ENCODE data around the gene CDH26. TPM values are rescaled to one million over a fixed set of nuclear protein-coding genes. Genes with fewer than 3 reads are reported as not detected.

Gene CDH26
- total RNA-seq, 2 experiments from 2014 or later: 0.52 to 0.66 TPM

DNA sequence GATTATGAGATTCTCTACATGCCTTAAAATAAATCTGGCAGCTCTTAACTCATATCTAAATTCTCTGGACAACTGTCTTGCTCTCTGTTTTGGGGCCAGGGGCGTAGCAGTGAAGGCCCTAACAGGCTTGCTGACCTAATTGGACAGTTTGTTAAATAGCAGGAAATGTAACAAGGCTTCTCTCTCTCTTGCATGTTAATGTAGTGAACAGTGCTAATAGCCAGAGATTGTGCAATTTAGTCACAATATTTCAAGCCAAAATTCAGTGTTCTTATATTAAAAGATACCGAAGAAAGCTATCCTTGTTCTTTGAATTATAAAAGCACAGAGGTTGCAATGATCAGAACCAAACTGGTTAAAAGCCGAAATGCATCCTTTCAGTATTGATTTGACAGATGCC is 21.1 kb upstream of the CDH26 start:
- H3K27me3 Mint-ChIP-seq: no peaks in the 10 kb centered on the region
- H3K4me3 Mint-ChIP-seq: no peak overlapping the region
- no peak overlapping the region for H3K27ac Mint-ChIP-seq
- peaks cover 1% of the 10 kb centered on the region for H3K9me3 Mint-ChIP-seq
- DNase-seq: no peak
- peaks cover 37% of the 10 kb centered on the region for H3K4me1 Mint-ChIP-seq
- H3K36me3 Mint-ChIP-seq: peaks cover 14% of the 10 kb centered on the region

DNA sequence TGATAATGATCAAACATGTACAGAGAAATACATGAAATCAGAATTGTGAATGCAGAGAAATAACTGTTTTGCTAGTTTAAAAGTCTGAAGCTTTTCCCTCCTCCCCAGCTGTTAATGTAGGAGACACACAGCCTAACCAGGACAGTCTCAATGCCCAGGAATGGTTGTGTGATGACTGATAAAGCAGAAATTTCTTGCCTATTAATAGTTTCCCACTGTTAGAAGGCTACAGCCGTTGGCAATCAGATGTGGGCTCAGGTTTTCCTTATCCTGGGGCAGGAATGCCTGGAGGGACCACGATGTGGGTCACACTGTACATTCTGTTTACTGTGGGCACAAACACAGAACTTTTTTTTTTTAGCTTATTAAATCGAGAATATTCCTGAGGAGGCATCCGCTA is 20.0 kb upstream of the CDH26 start:
- Mint-ChIP-seq H3K4me3 (peak overlapping the region; percentile 75), H3K27me3 (no peaks in the 10 kb centered on the region), H3K36me3 (peaks cover 14% of the 10 kb centered on the region), H3K27ac (peak overlapping the region; percentile 38), H3K9me3 (peaks cover 1% of the 10 kb centered on the region), H3K4me1 (peaks cover 39% of the 10 kb centered on the region)
- no peak for DNase-seq

DNA sequence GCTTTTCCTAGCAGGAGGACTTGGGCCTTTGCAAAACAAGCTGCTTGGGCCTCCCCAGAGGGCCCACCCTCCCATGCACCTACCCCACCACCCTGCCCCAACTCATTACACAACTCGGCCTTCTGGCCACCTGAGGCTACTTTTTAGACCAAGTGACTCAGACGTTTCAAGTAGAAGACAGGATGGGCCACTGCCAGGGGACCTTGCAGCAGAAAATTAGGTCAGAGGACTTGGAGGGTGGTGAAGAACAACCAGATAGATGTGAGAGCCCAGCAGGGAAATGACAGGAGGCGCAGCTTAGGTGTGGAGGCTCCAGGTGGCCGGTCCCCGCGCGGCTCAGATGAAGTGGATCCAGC is 19.5 kb upstream of the CDH26 start:
- H3K27ac Mint-ChIP-seq: peak overlapping the region; percentile 68
- H3K27me3 Mint-ChIP-seq: no peaks in the 10 kb centered on the region
- H3K36me3 Mint-ChIP-seq: peaks cover 14% of the 10 kb centered on the region
- peak overlapping the region; percentile 75 for H3K4me3 Mint-ChIP-seq
- no peak for DNase-seq
- H3K4me1 Mint-ChIP-seq: peaks cover 39% of the 10 kb centered on the region
- H3K9me3 Mint-ChIP-seq: peaks cover 1% of the 10 kb centered on the region

DNA sequence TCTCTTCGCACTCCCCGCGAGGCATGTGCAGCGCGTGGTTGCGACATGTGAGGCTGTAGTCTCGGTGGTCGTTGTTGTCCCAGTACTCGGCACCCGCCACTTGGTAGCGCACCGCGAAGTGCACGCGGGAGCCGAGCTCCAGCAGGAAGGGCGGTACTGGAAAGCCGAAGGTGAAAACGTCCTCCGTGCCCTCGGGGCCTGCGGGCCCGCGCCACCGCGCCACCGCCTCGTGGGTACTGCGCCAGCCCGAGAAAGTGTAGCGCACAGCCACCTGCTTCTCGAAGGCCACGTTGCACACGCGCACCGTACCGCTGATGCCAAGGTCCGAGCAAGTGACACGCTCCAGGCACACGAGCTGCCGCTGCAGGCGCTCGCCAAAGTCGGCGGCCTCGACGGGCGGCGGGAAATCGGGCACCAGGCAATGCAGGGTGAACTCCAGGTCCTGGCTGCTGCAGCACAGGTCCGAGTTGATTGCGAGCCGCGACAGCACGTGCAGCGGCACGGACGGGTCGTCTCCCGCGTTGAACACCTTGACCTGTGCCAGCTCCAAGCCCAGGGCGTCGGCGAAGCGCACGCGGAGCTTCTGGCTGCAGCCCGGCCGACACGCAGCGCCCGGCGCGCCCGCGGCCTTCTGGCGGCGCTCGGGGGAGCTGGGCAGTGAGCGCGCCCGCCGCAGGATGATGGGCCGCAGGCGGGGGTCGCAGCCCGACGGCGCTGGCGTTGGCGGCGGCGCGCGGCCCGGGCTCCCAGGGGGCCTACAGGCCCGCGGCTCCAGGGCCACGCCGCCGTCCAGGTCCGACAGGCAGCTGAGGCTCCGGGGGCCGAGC is 19.0 kb upstream of the CDH26 start:
- peaks cover 16% of the 10 kb centered on the region for H3K36me3 Mint-ChIP-seq
- DNase-seq: peak; percentile 15
- H3K4me3 Mint-ChIP-seq: peak overlapping the region; percentile 92
- H3K27me3 Mint-ChIP-seq: no peaks in the 10 kb centered on the region
- no peak overlapping the region for H3K27ac Mint-ChIP-seq
- peaks cover 37% of the 10 kb centered on the region for H3K4me1 Mint-ChIP-seq
- peaks cover 1% of the 10 kb centered on the region for H3K9me3 Mint-ChIP-seq

DNA sequence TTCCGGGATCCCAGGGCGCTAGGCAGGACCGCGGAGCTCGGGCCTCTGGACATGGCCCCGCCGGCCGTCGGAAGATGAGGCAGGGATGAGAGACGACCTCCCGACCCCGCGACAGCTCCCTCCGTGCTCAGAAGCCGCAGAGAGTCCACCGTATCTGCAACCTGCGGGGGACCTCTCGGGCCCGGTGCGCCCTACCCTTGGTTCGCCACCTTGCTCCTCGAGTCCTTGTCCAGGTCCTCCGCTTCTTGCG is 18.4 kb upstream of the CDH26 start:
- peak; percentile 19 for DNase-seq
- peaks cover 22% of the 10 kb centered on the region for H3K36me3 Mint-ChIP-seq
- no peaks in the 10 kb centered on the region for H3K27me3 Mint-ChIP-seq
- H3K9me3 Mint-ChIP-seq: peaks cover 1% of the 10 kb centered on the region
- peaks cover 39% of the 10 kb centered on the region for H3K4me1 Mint-ChIP-seq
- H3K27ac Mint-ChIP-seq: peak overlapping the region; percentile 62
- peak overlapping the region; percentile 92 for H3K4me3 Mint-ChIP-seq

- peak within 1 kb of the TSS; percentile 92 for H3K4me3 Mint-ChIP-seq
- peaks cover 22% of the 10 kb centered on the region for H3K36me3 Mint-ChIP-seq
- DNase-seq: peak; percentile 93
- no peaks in the 10 kb centered on the region for H3K27me3 Mint-ChIP-seq
- H3K9me3 Mint-ChIP-seq: peaks cover 1% of the 10 kb centered on the region
- H3K4me1 Mint-ChIP-seq: peaks cover 42% of the 10 kb centered on the region
- H3K27ac Mint-ChIP-seq: peak within 1 kb of the TSS; percentile 97
Measured at GRCh38 chr20:59940129-59940955, 17.9 kb upstream of the CDH26 start, which contains the start of the genes FAM217B and PPP1R3D. Gene FAM217B (plus strand): TSS chr20:59940389. CDS start chr20:59943944, 3,555 bp downstream. Gene PPP1R3D (minus strand): TSS chr20:59940305. CDS start chr20:59939931, 374 bp downstream.

DNA sequence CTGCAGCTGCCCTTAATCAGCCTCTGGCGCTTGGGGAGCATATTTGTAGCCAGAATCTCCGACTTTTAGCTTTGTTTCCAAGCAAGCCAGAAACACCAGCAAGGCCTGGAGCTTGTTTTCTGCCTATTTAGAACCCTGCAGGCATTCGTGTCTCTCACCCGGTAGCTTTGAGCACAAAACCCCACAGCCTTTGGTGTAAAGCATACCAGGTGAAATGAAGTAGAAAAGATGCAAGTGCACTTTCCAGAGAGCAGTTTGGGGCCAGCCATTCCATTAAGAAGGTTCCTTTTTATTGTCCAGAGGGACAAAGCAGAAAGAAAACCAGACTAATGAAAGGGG is 17.3 kb upstream of the CDH26 start:
- Mint-ChIP-seq H3K27me3 (no peaks in the 10 kb centered on the region), H3K27ac (peak overlapping the region; percentile 97), H3K9me3 (peaks cover 1% of the 10 kb centered on the region), H3K36me3 (peaks cover 25% of the 10 kb centered on the region), H3K4me1 (peaks cover 44% of the 10 kb centered on the region), H3K4me3 (peak overlapping the region; percentile 92)
- DNase-seq: no peak

DNA sequence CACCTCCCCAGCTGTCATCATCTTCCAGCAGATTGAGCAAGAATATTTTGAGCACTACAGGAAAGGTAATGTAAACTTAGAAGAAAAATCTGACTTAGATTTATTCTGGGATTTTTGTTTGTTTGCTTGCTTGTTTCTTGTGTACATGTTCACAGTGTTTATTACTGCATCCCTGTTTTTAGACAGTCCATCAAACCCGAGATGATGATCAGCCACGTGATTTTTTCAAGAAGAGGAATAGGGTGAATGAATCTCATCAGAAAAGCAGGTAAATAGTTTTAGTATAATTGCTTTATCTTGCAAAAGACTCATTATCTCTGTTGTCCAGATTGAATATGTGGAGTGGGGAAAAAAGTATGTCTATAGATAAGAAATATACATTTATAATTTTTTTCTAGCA is 16.0 kb upstream of the CDH26 start:
- Mint-ChIP-seq H3K4me3 (no peak overlapping the region), H3K27me3 (no peaks in the 10 kb centered on the region), H3K4me1 (peaks cover 45% of the 10 kb centered on the region), H3K36me3 (peaks cover 24% of the 10 kb centered on the region), H3K9me3 (peaks cover 1% of the 10 kb centered on the region), H3K27ac (no peak overlapping the region)
- no peak for DNase-seq

DNA sequence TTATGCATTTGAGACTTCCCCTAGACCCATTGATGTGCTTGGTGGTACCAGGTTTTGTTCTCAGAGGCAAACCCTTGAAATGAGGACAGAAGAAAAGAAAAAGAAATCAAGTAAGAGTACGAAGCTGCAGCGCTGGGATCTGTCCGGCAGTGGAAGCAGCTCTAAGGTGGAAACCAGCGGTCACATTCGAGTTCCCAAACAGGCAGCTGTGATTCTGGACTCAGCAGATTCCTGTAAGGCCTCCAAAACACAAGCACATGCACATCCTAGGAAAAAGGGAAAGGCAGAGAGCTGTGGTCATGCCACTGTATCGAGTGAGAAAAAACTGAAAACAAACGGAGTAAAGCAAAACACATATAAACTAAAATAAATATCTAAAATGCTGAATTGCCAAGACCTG is 13.5 kb upstream of the CDH26 start:
- Mint-ChIP-seq H3K4me3 (no peak overlapping the region), H3K9me3 (no peaks in the 10 kb centered on the region), H3K27me3 (no peaks in the 10 kb centered on the region), H3K27ac (no peak overlapping the region), H3K4me1 (peaks cover 44% of the 10 kb centered on the region), H3K36me3 (peaks cover 16% of the 10 kb centered on the region)
- DNase-seq: no peak

GRCh38 chr20:59945175-59945574 is 13.0 kb upstream of the CDH26 start:
- no peak for DNase-seq
- no peaks in the 10 kb centered on the region for H3K27me3 Mint-ChIP-seq
- no peak overlapping the region for H3K4me3 Mint-ChIP-seq
- peaks cover 44% of the 10 kb centered on the region for H3K4me1 Mint-ChIP-seq
- H3K9me3 Mint-ChIP-seq: no peaks in the 10 kb centered on the region
- peaks cover 16% of the 10 kb centered on the region for H3K36me3 Mint-ChIP-seq
- no peak overlapping the region for H3K27ac Mint-ChIP-seq

DNA sequence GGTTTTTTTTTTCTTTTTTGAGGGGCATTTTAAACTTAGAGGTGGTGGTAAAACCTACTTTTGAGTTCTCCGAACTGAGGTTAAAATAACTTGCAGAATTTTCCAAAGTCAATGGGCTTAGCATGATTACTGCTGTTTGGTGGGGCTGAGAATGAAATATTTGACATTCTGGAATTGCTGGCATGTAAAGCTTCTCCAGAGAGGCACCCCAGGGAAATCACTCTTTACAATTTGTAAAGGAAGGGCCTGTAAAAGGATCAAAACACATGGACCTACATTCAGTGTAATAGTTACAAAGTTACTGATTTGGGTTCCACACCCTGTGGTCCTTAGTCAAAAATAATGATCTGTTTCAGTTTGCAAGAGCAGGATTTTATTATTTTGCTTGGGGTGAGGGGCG is 12.5 kb upstream of the CDH26 start:
- H3K4me1 Mint-ChIP-seq: peaks cover 44% of the 10 kb centered on the region
- no peak overlapping the region for H3K4me3 Mint-ChIP-seq
- no peak overlapping the region for H3K27ac Mint-ChIP-seq
- peaks cover 16% of the 10 kb centered on the region for H3K36me3 Mint-ChIP-seq
- no peak for DNase-seq
- no peaks in the 10 kb centered on the region for H3K27me3 Mint-ChIP-seq
- H3K9me3 Mint-ChIP-seq: no peaks in the 10 kb centered on the region

DNA sequence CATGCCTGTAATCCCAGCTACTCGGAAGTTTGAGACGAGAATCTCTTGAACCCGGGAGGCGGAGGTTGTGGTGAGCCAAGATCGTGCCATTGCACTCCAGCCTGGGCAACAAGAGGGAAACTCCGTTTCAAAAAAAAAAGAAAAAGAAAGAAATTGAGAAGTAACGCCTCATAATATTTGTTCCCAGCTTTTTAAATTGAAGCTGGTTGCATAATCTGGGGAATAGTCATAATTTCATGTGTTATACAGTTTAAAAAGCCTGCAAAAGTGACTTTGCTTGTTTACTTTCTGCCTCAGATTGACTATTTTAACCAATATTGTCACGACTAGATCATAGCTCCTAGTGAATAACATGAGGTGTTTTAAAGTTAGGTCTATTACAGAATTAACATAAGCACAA is 10.8 kb upstream of the CDH26 start:
- Mint-ChIP-seq H3K27me3 (no peaks in the 10 kb centered on the region), H3K27ac (no peak overlapping the region), H3K4me3 (no peak overlapping the region), H3K9me3 (no peaks in the 10 kb centered on the region), H3K36me3 (peaks cover 11% of the 10 kb centered on the region), H3K4me1 (peaks cover 30% of the 10 kb centered on the region)
- DNase-seq: no peak

DNA sequence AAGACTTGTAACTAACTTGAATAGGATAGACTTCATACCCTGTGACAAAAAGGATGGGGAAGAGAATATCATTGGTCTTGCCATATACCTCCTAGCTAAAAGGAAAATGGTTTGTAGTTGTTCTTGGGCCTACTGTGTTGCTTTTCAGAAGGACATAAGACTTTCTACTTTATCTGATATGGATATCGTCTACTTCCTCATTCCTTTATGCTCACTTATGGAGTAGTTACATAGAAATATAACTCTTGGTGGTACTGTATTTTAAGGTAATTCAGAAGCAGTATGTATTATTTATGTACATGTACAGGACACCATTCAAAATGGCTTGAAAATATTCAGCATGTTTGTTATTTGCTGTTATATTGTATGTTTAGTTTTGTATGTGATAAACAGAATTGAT is 10.0 kb upstream of the CDH26 start:
- H3K9me3 Mint-ChIP-seq: no peaks in the 10 kb centered on the region
- peaks cover 30% of the 10 kb centered on the region for H3K4me1 Mint-ChIP-seq
- no peaks in the 10 kb centered on the region for H3K27me3 Mint-ChIP-seq
- no peak for DNase-seq
- no peak overlapping the region for H3K4me3 Mint-ChIP-seq
- H3K36me3 Mint-ChIP-seq: peaks cover 11% of the 10 kb centered on the region
- H3K27ac Mint-ChIP-seq: no peak overlapping the region

DNA sequence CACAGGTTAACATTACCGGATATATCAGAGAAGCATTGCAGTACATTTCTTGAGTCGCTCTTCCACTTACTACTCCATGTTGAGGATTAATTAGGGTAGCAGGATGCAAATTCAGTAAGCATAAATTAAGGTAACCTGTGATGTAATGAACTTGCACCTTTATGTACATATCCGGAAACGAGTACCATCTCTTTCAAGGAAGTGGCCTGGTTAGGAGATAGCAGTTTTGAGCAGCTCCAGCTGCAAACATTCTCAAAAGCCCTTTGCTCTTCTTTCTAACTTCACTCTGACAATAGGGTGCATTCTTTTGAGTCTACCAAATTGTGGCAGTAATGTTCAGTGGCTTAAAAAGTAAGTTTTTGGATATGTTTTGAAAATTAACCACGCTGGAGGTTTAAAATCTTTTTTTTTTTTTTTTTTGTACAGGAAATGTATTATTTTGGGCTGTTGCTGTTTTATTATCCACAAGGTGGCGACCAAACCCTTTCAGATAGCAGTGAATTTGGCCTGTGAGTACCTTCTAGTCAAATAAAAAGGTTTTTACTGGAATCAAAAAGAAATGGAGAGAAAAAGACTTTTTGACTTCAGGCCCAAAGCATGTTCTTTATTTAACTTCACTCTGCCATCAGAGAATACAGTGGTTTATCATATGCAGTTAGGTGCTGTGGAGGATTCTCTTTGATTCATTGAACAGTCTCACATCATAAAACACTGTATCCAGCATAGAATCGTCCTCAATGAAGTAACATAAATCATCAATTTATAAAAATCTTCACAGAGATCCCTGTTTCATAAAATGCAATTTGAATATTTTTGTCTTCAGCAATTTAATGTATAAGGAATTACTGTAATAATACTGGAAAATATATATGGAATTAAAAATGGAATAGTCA is 9.1 kb upstream of the CDH26 start:
- Mint-ChIP-seq H3K4me3 (peak overlapping the region; percentile 63), H3K36me3 (peaks cover 11% of the 10 kb centered on the region), H3K27ac (peak overlapping the region; percentile 92), H3K27me3 (no peaks in the 10 kb centered on the region), H3K4me1 (peaks cover 30% of the 10 kb centered on the region), H3K9me3 (no peaks in the 10 kb centered on the region)
- no peak for DNase-seq

DNA sequence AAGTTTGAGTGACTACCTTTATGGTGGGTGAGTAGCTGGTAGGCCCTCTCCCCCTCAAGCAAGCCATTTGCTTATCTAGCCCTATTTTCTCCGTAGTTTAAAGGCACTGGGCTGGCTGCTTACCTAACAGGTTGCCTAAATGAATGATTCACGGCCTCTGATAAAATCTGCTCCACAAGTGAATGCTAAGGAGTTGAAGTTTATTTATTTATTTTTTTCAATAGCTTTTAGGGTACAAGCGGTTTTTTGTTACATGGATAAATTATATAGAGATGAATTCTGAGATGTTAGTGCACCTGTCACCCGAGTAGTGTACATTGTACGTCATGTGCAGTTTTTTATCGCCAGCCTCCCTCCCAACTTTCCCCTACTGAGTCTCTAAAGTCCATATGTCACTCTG is 8.3 kb upstream of the CDH26 start:
- H3K27me3 Mint-ChIP-seq: no peaks in the 10 kb centered on the region
- no peak overlapping the region for H3K4me3 Mint-ChIP-seq
- H3K4me1 Mint-ChIP-seq: peaks cover 28% of the 10 kb centered on the region
- peaks cover 3% of the 10 kb centered on the region for H3K36me3 Mint-ChIP-seq
- no peak for DNase-seq
- peak overlapping the region; percentile 63 for H3K27ac Mint-ChIP-seq
- H3K9me3 Mint-ChIP-seq: no peaks in the 10 kb centered on the region
